ENCODE data around the gene KCNMB1.

KCNMB1 gene

GRCh38 chr5:170336065-170336464 is 53.1 kb downstream of the KCNMB1 start:
- H3K27me3 Mint-ChIP-seq: no peaks in the 10 kb centered on the region
- DNase-seq (ENCODE audit: low spot score in 2 of 2) (no peak), ATAC-seq (ENCODE audit: low read depth) (no peak)
- peaks cover 18% of the 10 kb centered on the region for H3K4me1 Mint-ChIP-seq
- H3K36me3 Mint-ChIP-seq: no peaks in the 10 kb centered on the region
- H3K4me3 Mint-ChIP-seq: no peak overlapping the region
- no peak overlapping the region for H3K27ac Mint-ChIP-seq
- H3K9me3 Mint-ChIP-seq: no peaks in the 10 kb centered on the region

- no peak overlapping the region for H3K4me3 Mint-ChIP-seq
- H3K36me3 Mint-ChIP-seq: no peaks in the 10 kb centered on the region
- H3K27ac Mint-ChIP-seq: no peak overlapping the region
- no peaks in the 10 kb centered on the region for H3K27me3 Mint-ChIP-seq
- H3K9me3 Mint-ChIP-seq: no peaks in the 10 kb centered on the region
- H3K4me1 Mint-ChIP-seq: peaks cover 19% of the 10 kb centered on the region
- DNase-seq (ENCODE audit: low spot score in 2 of 2) (no peak), ATAC-seq (ENCODE audit: low read depth) (no peak)
Measured at GRCh38 chr5:170334626-170335025, 54.5 kb downstream of the KCNMB1 start.

- H3K4me1 Mint-ChIP-seq: peaks cover 15% of the 10 kb centered on the region
Measured at GRCh38 chr5:170333161-170333910, 55.8 kb downstream of the KCNMB1 start.

GRCh38 chr5:170332058-170332457 is 57.1 kb downstream of the KCNMB1 start:
- Mint-ChIP-seq H3K36me3 (no peaks in the 10 kb centered on the region), H3K27me3 (no peaks in the 10 kb centered on the region), H3K4me1 (peaks cover 15% of the 10 kb centered on the region), H3K27ac (no peak overlapping the region), H3K9me3 (no peaks in the 10 kb centered on the region), H3K4me3 (no peak overlapping the region)
- DNase-seq (ENCODE audit: low spot score in 2 of 2) (no peak), ATAC-seq (ENCODE audit: low read depth) (no peak)

More at GRCh38 chr5:170333161-170333910, 55.8 kb downstream of the KCNMB1 start:
- Mint-ChIP-seq H3K36me3 (no peaks in the 10 kb centered on the region), H3K27ac (no peak overlapping the region), H3K27me3 (no peaks in the 10 kb centered on the region), H3K4me3 (no peak overlapping the region), H3K9me3 (no peaks in the 10 kb centered on the region)
- DNase-seq (ENCODE audit: low spot score in 2 of 2): no peak
- peak; percentile 8 for ATAC-seq (ENCODE audit: low read depth)

- no peaks in the 10 kb centered on the region for H3K9me3 Mint-ChIP-seq
- no peaks in the 10 kb centered on the region for H3K27me3 Mint-ChIP-seq
- DNase-seq (ENCODE audit: low spot score in 2 of 2): no peak
- no peak overlapping the region for H3K27ac Mint-ChIP-seq
- peak; percentile 2 for ATAC-seq (ENCODE audit: low read depth)
- peak overlapping the region; percentile 69 for H3K4me3 Mint-ChIP-seq
- no peaks in the 10 kb centered on the region for H3K36me3 Mint-ChIP-seq
- H3K4me1 Mint-ChIP-seq: peaks cover 15% of the 10 kb centered on the region
Measured at GRCh38 chr5:170330568-170331054, 58.6 kb downstream of the KCNMB1 start.

- H3K9me3 Mint-ChIP-seq: no peaks in the 10 kb centered on the region
- H3K36me3 Mint-ChIP-seq: no peaks in the 10 kb centered on the region
- peaks cover 15% of the 10 kb centered on the region for H3K4me1 Mint-ChIP-seq
- no peak for DNase-seq (ENCODE audit: low spot score in 2 of 2)
- no peak overlapping the region for H3K4me3 Mint-ChIP-seq
- ATAC-seq (ENCODE audit: low read depth): no peak
- no peaks in the 10 kb centered on the region for H3K27me3 Mint-ChIP-seq
- H3K27ac Mint-ChIP-seq: no peak overlapping the region
Measured at GRCh38 chr5:170329524-170329923, 59.6 kb downstream of the KCNMB1 start.

GRCh38 chr5:170327829-170328228 is 61.3 kb downstream of the KCNMB1 start:
- no peak overlapping the region for H3K4me3 Mint-ChIP-seq
- H3K27me3 Mint-ChIP-seq: no peaks in the 10 kb centered on the region
- no peaks in the 10 kb centered on the region for H3K36me3 Mint-ChIP-seq
- no peak overlapping the region for H3K27ac Mint-ChIP-seq
- peaks cover 10% of the 10 kb centered on the region for H3K4me1 Mint-ChIP-seq
- ATAC-seq (ENCODE audit: low read depth): no peak
- no peaks in the 10 kb centered on the region for H3K9me3 Mint-ChIP-seq
- no peak for DNase-seq (ENCODE audit: low spot score in 2 of 2)

- DNase-seq (ENCODE audit: low spot score in 2 of 2) (no peak), ATAC-seq (ENCODE audit: low read depth) (no peak)
- Mint-ChIP-seq H3K4me3 (no peak overlapping the region), H3K9me3 (no peaks in the 10 kb centered on the region), H3K36me3 (no peaks in the 10 kb centered on the region), H3K27me3 (no peaks in the 10 kb centered on the region), H3K27ac (no peak overlapping the region), H3K4me1 (peaks cover 8% of the 10 kb centered on the region)
Measured at GRCh38 chr5:170327168-170327567, 62.0 kb downstream of the KCNMB1 start.

All from memory B cell (primary cell).